Pulmonary artery endothelial cell (primary cell): ENCODE data around the gene FLAD1. TPM values are rescaled to one million over a fixed set of nuclear protein-coding genes. Genes with fewer than 3 reads are reported as not detected.
A peak's percentile ranks its signal among the peaks of the same experiment; 100 is the strongest.
"Not testable (repeated sequence)": the region's sequence is repeated elsewhere in the genome, so short reads cannot be mapped to it uniquely, and the experiment has no call there.

Experiments
- DNase-seq: peaks from one replicate; pipeline ENCODE4 v3.0.0-alpha.2; 2011; ENCODE audit warnings: low read depth, low spot score
- total RNA-seq: library from RNA; depleted of rRNA; stranded (reverse); fragments of >200 nt; gene quantifications from 2 replicates; pipeline ENCODE4 v1.2.3, GENCODE V29; 2014

The FLAD1 gene
- total RNA-seq, 1 donor from 2014 or later = 29.5 TPM

DNA sequence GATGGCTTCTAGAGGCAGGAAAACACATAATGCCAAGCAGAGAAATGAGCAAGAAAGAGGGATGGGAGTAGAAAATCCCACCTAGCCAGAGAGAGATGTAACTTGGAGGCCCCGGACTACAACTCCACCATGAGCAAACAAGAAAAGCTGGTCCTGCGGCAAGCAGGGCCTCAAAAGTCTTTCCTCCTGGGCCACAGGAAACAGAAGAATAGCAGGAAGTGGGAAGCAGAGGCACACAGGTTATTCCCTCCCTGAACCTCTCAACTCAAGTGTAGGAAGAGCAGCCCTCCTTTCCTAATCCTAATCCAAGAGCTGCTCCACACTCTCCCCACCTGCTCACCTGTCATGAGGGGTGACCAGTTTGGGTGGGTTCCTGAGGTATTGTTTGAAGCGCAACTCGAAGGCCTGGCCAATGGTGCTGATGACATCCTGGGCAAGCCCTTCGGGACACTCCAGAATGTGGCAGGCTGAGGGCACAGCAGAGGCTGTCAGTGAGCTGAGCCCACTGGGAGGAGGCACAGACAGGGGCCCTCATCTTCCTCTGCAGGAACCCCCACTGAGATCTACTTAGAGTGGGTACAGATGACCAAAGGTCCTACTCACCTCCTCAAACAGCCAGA lies 15.7 kb upstream of the FLAD1 start:
- DNase-seq = no peak

DNA sequence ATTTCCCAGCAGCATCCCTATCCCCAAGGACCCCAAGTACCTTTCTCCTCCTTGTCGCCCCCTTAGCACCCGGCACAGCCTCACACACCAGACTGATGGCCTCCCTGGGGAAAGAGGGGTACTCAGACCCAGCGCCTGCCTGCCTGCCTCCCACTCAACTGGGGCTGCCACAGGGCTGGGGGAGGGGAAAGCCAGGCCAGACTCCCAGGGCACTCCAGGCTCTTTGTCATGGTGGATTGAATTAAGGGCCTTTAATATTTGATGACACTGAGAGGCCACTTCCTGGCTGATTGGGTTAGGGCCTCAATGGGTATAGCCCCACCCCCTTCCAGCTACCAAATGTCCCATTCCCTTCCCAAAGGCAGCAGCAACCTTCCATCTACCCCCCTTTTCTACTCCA lies 14.4 kb upstream of the FLAD1 start:
- no peak for DNase-seq

- no peak for DNase-seq
These were observed 13.9 kb upstream of the FLAD1 start for GRCh38 chr1:154969246-154969645.

DNA sequence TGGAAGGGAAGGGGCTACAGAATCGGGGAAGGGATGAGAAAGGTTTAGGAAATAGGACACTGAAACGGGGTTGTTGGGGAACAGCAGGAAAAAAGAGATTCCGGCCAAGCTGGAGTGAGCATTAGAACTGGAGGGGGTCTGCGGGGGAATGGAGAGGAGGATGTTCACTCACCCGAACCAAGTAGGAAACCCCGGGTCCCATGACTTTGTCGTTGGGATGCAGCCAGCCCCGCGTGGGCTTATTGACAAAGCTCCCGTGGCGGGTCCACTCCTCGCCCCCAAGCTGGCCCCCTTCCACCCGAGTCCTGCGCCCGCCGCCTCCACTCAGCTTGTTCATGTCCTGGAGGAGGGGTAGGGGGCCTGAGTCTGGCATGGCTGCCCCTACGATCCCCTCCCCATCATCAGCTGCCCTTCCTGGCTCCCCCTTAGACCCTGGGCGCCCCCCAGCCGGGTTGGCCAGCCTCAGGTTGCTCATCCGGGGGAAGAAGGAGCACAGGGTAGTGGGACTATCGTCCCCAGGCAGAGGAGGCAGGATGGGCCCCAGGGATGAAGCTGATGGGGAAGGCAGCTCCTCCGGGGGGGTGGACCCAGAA lies 13.2 kb upstream of the FLAD1 start:
- no peak for DNase-seq

DNA sequence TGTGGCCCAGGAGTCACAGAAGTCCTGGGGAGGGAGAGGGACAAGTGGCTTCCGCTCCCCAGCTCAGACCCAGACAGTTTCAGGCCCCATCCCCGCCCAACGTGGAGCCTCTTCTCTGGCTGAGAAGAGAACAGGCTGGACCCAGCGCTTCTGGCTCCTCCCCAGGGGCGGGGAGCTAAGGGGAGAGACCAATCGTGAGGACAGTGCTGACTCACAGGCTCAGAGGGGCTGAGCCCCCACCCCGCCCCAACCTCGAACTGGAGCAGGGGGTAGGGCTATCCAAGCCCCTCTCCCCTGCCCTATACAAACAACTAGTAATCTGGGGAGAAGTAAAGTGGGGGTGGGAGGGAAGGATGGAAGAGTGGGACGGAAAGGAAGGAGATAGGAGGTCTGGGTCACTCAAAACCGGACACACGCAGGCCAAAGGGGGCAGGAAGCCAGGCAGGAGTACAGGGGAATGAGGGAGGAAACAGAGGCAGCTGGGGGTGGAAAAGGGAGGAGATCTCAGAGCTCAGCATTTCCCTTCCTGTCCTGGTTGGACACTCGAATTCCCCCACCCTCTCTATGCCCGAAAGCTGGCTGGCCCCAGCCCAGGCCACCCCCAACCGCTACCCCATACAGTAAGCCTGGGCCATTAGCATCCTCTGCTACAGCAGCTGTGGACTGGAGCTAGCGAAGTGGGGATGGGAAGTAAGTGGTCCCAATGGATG lies 12.4 kb upstream of the FLAD1 start, which contains the start of gene SHC1:
SHC1 (minus strand) TSS at position 117 of the 710 bp plus-strand sequence. CDS start 221 bp downstream, outside the sequence.
- DNase-seq = peak; percentile 74

- no peak for DNase-seq
These were observed 11.7 kb upstream of the FLAD1 start for GRCh38 chr1:154971341-154971998.

GRCh38 chr1:154972213-154972516 lies 11.0 kb upstream of the FLAD1 start:
- peak; percentile 47 for DNase-seq

GRCh38 chr1:154972517-154973343 lies 10.4 kb upstream of the FLAD1 start:
- peak; percentile 92 for DNase-seq

DNA sequence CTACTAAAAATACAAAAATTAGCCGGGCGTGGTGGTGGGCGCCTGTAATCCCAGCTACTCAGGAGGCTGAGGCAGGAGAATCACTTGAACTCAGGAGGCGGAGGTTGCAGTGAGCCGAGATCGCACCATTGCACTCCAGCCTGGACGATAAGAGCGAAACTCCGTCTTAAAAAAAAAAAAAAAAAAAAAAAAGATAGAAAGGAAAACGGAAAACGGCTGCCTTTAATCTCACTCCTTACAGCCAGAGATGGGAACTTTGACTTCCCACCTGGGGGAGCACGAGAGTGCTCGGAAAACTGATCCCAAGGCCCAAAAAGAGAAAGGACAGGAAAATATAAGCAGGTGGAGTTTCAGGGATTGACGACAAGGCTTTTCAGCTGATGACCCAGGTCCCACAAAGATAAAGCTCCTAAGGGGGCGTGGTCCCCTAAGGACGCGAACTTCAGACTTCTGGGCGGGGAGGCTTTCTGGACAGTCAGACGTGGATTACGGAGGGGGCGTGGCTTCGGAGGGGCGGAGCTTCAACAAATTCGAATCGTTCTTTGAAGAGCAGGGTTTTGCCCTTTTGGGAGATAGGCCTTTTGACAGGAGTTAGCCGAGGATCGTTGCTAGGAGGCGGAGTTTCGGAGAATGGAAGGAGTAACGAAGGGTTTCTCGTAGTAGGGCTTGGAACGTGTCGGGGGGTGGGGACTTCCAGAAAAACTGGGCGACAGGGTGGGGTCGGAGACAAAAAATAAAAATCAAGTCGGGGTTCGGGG lies 9.6 kb upstream of the FLAD1 start:
- DNase-seq = peak; percentile 96

DNA sequence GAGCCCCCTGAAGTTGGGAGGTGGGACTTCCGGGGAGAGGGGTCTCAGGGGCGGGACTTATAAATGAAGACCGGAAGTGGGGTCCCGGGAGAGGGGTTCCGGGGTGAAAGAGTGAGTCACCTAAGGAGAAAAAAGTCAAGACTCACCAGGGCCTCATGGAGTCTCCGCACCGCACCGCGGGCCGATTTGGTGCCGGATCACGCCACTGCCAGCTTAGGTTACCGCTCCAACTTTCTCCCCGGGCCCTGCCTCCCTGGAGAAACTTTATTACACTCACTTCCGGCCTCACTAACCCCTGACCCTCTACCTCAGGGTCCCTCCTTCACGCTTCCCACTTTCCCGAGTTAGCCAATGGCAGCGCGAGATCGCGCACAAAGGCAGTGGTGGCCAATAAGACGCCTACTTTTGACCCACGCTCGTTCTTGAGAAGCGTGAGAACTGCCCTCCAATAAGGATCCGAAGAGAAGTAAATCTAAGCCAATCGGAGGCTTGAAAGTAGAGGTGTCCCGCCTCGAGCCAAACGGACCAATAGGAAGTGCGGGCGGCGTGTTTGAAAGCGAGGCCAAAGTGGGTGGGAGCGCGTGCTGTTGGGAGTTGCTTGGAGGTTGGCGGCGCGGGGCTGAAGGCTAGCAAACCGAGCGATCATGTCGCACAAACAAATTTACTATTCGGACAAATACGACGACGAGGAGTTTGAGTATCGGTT lies 8.9 kb upstream of the FLAD1 start, which contains the start of gene CKS1B:
CKS1B (plus strand) TSS at position 580 of the 706 bp plus-strand sequence; CDS start at position 645, 65 bp downstream.
- peak; percentile 99 for DNase-seq

DNA sequence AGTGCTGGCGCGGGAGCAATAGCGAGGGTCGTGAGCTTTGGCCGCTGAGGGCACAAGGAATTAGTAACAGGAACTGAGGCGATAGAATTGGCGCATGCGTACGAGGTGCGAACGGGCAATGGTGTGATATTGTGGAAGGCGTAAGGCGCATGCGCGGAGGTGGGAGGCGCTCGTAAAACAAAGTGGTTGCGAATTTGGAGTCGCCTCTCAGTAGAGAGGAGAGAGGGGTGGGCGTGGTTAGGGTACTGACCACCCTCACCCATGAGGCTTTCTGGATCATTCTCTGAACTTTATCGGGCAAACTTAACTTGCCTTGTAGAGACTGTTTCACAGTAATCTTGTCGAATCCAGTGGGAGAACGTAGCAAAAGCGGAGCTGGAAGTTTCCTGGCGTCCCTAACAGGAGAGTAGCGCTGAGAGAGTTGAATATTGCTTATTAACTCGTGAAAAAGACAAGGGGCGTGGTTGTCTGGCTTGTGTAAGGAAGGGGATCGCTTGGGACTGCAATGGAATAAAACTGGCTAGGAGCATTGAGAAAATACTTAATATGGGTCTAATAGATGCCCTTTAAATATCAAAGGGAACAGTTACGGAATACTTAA lies 8.2 kb upstream of the FLAD1 start:
- DNase-seq = peak; percentile 76

DNA sequence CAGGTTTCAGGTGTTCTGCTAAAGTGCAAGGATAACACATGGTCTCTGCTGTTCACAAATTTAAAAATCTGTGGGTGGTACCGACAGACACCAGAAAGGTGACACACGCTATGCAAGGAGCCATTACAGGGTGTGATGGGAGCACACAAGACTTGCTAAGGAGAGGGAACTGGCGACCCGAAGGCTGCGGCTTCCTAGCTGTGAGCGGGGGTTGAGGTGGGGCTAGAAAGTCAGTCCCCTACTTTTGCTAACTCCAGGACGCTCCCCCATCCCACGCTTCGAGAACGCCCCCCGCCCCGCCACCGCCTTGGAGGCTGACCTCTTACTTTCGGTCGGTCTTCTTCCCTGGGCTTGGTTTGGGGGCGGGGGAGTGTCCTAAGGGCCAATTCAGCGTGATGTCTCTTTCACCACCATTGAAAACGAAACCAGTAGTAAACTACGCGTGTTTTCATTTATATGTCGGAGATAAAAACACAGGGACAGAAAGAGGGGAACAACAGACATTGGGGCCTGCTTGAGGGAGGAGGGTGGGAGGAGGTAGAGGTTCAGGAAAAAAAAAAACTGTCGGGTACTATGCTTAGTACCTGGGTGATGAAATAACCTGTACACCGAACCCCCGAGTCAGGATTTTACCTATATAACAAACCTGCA lies 7.6 kb upstream of the FLAD1 start:
- no peak for DNase-seq

- not testable (repeated sequence) for DNase-seq
These were observed 5.4 kb upstream of the FLAD1 start for GRCh38 chr1:154977762-154978161.

DNA sequence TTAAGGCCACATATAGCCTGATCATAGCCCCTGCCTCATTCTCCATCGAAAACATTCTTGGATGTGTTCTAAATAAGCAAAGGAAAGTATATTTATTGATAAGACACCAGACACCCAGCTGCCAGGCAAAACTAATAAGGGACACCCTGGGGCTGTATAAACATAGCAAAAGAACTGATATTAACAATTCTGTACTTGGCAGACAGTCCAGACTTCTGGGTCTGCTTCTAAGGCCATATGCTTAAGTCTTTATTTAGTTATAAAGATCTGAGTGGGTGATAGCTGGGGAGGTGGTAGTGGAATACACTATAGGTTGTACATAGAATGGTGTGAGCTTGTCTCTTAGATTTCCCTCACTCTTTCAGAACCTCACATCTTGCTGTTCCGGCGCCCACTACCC lies 4.8 kb upstream of the FLAD1 start:
- no peak for DNase-seq

DNA sequence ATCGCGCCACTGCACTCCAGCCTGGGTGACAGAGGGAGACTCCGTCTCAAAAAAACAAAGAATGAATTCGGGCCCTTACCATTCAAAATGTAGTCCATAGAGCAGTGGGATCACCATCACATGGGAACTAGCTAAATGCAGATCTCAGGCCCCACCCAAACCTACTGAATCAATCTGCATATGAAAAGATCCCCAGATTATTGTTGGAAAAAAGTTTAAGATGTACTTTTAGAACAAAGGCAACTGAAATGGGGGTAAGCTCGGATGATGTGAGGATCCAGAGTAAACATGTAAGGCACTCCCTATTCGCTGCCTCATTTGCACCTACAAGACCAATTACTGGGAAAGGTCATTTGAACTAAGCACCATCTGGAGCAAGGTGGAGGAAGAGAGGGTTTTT lies 803 bp upstream of the FLAD1 start:
- no peak for DNase-seq

GRCh38 chr1:154983776-154984466 lies 777 bp downstream of the FLAD1 start:
- DNase-seq = no peak

- DNase-seq = not testable (repeated sequence)
These were observed 3.6 kb downstream of the FLAD1 start for GRCh38 chr1:154986736-154987135.

DNA sequence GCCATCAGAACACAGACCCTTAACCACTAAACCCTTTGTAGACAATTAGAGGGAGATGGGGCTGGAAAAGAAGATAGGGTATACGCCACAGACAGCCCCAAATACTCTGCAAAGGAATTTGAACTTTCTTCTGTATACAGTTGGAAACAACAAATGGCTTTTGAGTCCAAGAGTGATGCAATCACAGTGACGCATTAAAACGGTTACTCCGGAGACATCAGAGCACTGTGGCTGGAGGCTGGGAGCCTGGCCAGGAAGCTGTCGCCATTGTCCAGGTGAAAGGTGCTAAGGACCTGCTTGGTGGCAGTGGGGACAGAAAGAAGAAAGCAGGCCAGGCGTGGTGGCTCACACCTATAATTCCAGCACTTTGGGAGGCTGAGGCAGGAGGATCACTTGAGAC lies 4.2 kb downstream of the FLAD1 start:
- DNase-seq = no peak
